K562 (cell line): ENCODE data around the gene ZBTB32. TPM values are rescaled to one million over a fixed set of nuclear protein-coding genes. Genes with fewer than 3 reads are reported as not detected.

Experiments used
- ATF6 ChIP-seq: sonication (generic); formaldehyde crosslinking; IDR thresholded peaks from 2 replicates; pipeline ENCODE4 v1.4.0; 2020; ENCODE audit warnings: mild to moderate bottlenecking, missing genetic modification reagents
- ATF7 ChIP-seq: fragments of 450-650 bp; IDR thresholded peaks from 2 replicates; pipeline ENCODE4 v1.7.1; 2014; ENCODE audit warnings: mild to moderate bottlenecking, moderate library complexity
- CREB1 ChIP-seq, 2 experiments: sonication (generic) in 1 of 2; formaldehyde crosslinking in 1 of 2; IDR thresholded peaks; 2 replicates each; pipeline versions ENCODE4 v1.6.1 to v1.8.0; 2012 to 2022; ENCODE audit warnings: inconsistent platforms in 1 of 2, mild to moderate bottlenecking in 1 of 2, missing genetic modification reagents in 1 of 2, moderate library complexity in 1 of 2
- CREB3L1 ChIP-seq: fragments of 450-650 bp; IDR thresholded peaks from 2 replicates; pipeline ENCODE4 v1.6.1; 2014; ENCODE audit warnings: low read depth, mild to moderate bottlenecking, moderate library complexity, borderline replicate concordance
- E4F1 ChIP-seq: fragments of 250-450 bp; sonication (Bioruptor Pico); IDR thresholded peaks from 2 replicates; pipeline ENCODE4 v1.5.0; 2021; ENCODE audit warnings: mild to moderate bottlenecking, borderline replicate concordance
- EP400 ChIP-seq: fragments of 450-650 bp; IDR thresholded peaks from 2 replicates; pipeline ENCODE4 v1.6.1; 2017; ENCODE audit warnings: antibody characterized with exemption, mild to moderate bottlenecking, moderate library complexity
- ETS2 ChIP-seq: IDR thresholded peaks from 2 replicates; pipeline ENCODE4 v1.6.1; 2016; ENCODE audit warnings: borderline replicate concordance, missing genetic modification characterization, mild to moderate bottlenecking, moderate library complexity, missing compliant biosample characterization; ENCODE audit not compliant: poor library complexity, severe bottlenecking
- HNRNPLL ChIP-seq: fragments of 200-400 bp; formaldehyde crosslinking; IDR thresholded peaks from 2 replicates; pipeline ENCODE4 v1.6.1; 2017; ENCODE audit warnings: low read length, low read depth, mild to moderate bottlenecking; ENCODE audit not compliant: poor library complexity, severe bottlenecking
- KHSRP ChIP-seq: fragments of 450-650 bp; IDR thresholded peaks from 2 replicates; pipeline ENCODE4 v1.6.1; 2017
- MAFK ChIP-seq: IDR thresholded peaks from 2 replicates; pipeline ENCODE4 v1.6.1; 2011; ENCODE audit warnings: low read length, improper control_type of control experiment
- MECOM ChIP-seq: fragments of 250-450 bp; sonication (Bioruptor Pico); IDR thresholded peaks from 2 replicates; pipeline ENCODE4 v1.8.0; 2022; ENCODE audit warnings: inconsistent platforms
- MEF2A ChIP-seq: IDR thresholded peaks from 2 replicates; pipeline ENCODE4 v1.6.1; 2011; ENCODE audit warnings: low read depth, mild to moderate bottlenecking, low read length, moderate library complexity; ENCODE audit not compliant: control insufficient read depth
- MXD1 ChIP-seq: fragments of 250-450 bp; sonication (Bioruptor Pico); IDR thresholded peaks from 2 replicates; pipeline ENCODE4 v1.8.0; 2021; ENCODE audit warnings: borderline replicate concordance, mild to moderate bottlenecking, moderate library complexity; ENCODE audit not compliant: poor library complexity, severe bottlenecking
- PHB ChIP-seq: fragments of 250-450 bp; sonication (Bioruptor Pico); IDR thresholded peaks from 2 replicates; pipeline ENCODE4 v1.5.0; 2021
- SLC30A9 ChIP-seq: fragments of 250-450 bp; sonication (Bioruptor Pico); IDR thresholded peaks from 2 replicates; pipeline ENCODE4 v1.8.0; 2022; ENCODE audit warnings: mild to moderate bottlenecking, moderate library complexity
- SNAPC5 ChIP-seq: fragments of 250-450 bp; sonication (Bioruptor Pico); IDR thresholded peaks from 2 replicates; pipeline ENCODE4 v1.8.0; 2021; ENCODE audit warnings: moderate library complexity, mild to moderate bottlenecking, inconsistent platforms
- ZNF140 ChIP-seq: fragments of 250-450 bp; sonication (Bioruptor Pico); IDR thresholded peaks from 2 replicates; pipeline ENCODE4 v1.8.0; 2021; ENCODE audit warnings: moderate library complexity, mild to moderate bottlenecking, inconsistent platforms
- ZNF316 ChIP-seq: fragments of 450-650 bp; IDR thresholded peaks from 2 replicates; pipeline ENCODE4 v1.6.1; 2016
- ZNF512 ChIP-seq: IDR thresholded peaks from 2 replicates; pipeline ENCODE4 v1.6.1; 2016; ENCODE audit warnings: missing genetic modification characterization, missing compliant biosample characterization
- ZNF696 ChIP-seq: fragments of 250-450 bp; sonication (Bioruptor Pico); conservative IDR thresholded peaks from 2 replicates; pipeline ENCODE4 v1.4.0; 2020; ENCODE audit warnings: mild to moderate bottlenecking, moderate library complexity
- ZNF766 ChIP-seq: fragments of 200-800 bp; sonication (Bioruptor generic); conservative IDR thresholded peaks from 2 replicates; pipeline ENCODE4 v1.6.1; 2016; ENCODE audit warnings: missing genetic modification characterization, missing compliant biosample characterization
- polyA plus RNA-seq, 8 experiments: library from polyadenylated mRNA; depleted of rRNA in 4 of 8; stranded (reverse) in 5 of 8; unstranded in 3 of 8; fragments of >200 nt; fragmentation: Nextera tagmentation in 2 of 8; fragmentation: Illumina TruSeq in 1 of 8; extraction: Ambion mirVana in 2 of 8; extraction: Trizol in 1 of 8; gene quantifications; 2 replicates each; pipeline versions ENCODE4 v1.2.1 to v1.2.3, GENCODE V29; 2011 to 2014; ENCODE audit warnings: inconsistent platforms in 1 of 8, missing spikeins in 1 of 8
- total RNA-seq, 7 experiments: library from RNA; depleted of rRNA in 6 of 7; stranded (reverse); fragments of >200 nt in 6 of 7; fragmentation: Illumina TruSeq in 2 of 7; extraction: Trizol in 2 of 7; gene quantifications; 2 replicates each; pipeline versions ENCODE4 v1.2.1 to v1.2.3, GENCODE V29; 2011 to 2021; ENCODE audit warnings: low replicate concordance in 1 of 7

ZBTB32 gene
- total and polyA plus RNA-seq, 9 of the 15 experiments (the other 6 are each of a cell fraction or from before 2014, with no cell fraction given) = 0.20 TPM; not detected in 8

- TF ChIP-seq CREB1 (IDR thresholded peaks at IDR 0.05) (peak; percentile 41; the same call in 1 of the 2 replicates), CREB1 (CRISPR knock-in tag; IDR thresholded peaks at IDR 0.05) (no peak), EP400 (peak; percentile 22; the same call in 1 of the 2 replicates), SLC30A9 (CRISPR knock-in tag) (no peak), ETS2 (tag) (no peak), SNAPC5 (no peak), ATF6 (CRISPR knock-in tag) (no peak), ZNF766 (CRISPR knock-in tag) (0 out of 2 replicates have a peak, but pooled peaks have one; percentile 18), ZNF696 (CRISPR knock-in tag) (no peak), MXD1 (CRISPR knock-in tag) (no peak), MECOM (no peak), ZNF140 (CRISPR knock-in tag) (no peak), HNRNPLL (no peak), KHSRP (0 out of 2 replicates have a peak, but pooled peaks have one; percentile 29), ZNF316 (peak; percentile 96), CREB3L1 (peak; percentile 46; the same call in 1 of the 2 replicates), MEF2A (0 out of 2 replicates have a peak, but pooled peaks have one; percentile 4), ZNF512 (tag) (no peak), PHB (CRISPR knock-in tag) (no peak), E4F1 (CRISPR knock-in tag) (no peak), ATF7 (peak; percentile 38; the same call in 1 of the 2 replicates), MAFK (peak; percentile 79)
Observed at GRCh38 chr19:35671818-35672217, 32.5 kb upstream of the ZBTB32 start (continued).
